ENCODE measurements around the gene SARNP.
"Not testable (repeated sequence)": the region's sequence is repeated elsewhere in the genome, so short reads cannot be mapped to it uniquely, and the experiment has no call there.

SARNP gene

DNA sequence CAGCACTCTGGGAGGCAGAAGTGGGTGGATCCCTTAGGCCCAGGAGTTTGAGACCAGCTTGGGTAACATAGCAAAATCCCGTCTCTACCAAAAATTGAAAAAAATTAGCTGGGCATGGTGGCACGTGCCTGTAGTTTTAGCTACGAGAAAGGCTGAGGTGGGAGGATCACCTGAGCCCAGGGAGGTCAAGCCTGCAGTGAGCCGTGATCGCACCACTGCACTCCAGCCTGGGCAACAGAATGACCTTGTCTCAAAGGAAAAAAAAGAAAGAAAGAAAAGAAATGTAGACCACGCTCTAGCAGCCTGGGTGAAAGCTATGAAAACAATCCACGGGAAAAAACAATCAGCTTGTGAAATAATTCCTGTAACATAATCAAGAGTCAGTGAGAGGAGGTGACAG lies 29.0 kb downstream of the SARNP start:
- DNase-seq = no peak

DNA sequence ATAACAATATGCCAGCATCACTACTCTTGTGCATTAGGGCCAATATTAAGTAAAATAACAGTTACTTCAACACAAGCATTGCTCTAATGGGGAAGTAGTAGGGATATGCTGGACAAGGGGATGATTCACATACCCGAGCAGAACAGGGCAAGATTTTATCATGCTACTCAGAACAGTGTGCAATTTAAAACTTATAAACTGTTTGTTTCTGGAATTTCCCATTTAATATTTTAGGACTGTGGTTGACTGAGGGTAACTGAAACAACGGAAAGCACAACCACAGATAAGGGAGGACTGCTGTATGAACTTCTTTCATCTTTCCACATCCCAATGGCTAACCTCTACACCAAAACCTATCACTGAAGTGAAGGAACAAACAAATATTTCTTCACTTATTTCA lies 36.8 kb downstream of the SARNP start:
- no peak for DNase-seq

DNA sequence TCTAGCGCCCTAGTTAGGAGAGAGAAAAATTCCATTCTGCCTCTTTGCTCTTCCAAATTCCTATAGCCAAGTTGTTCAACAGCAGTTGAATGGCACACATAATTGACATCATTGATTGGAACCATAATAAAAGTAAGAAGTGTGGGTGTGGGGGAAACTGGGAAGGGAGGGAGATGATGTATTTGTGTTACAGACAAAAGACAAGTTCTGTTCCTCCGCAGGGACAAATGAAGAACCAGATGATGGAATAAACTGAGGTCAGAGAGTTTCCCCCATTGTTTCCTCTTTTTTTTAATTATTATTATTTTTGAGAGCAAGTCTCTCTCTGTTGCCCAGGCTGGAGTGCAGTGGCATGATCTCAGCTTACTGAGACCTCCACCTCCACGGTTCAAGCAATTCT lies 39.7 kb downstream of the SARNP start:
- no peak for DNase-seq

DNA sequence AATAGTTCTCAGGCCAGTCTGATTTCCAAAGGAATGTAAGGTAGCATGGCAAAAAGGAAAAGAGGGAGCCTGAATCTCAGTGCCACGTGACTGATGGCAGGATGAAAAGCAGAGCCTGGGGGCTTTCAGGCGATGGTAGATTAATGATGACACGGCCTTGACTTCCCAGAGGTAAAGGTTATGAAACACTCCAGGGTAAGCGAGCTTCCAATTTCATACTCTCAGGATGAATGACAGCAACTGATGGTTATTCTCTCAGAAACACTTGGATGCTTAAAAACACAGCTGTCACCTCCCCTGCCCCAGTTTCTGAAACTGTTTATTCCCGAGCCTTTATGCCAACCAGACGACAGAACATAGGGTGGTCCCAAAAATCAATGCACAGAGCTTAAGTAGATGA lies 45.8 kb downstream of the SARNP start:
- DNase-seq = no peak

DNA sequence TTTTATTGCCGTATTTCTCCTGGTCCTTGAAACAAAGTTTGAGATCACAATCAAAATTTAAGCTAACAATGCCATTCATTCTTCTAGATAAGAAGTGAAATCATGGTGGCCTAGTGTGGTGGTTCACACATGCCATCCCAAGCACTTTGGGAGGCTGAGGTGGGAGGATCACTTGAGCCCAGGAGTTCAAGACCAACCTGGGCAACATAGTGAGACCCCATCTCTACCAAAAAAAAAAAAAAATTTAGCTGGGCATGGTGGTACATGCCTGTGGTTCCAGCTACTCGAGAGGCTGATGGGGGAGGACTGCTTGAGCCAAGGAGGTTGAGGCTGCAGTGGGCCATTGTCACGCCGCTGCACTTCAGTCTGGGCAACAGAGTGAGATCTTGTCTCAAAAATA lies 50.4 kb downstream of the SARNP start:
- DNase-seq = no peak

DNA sequence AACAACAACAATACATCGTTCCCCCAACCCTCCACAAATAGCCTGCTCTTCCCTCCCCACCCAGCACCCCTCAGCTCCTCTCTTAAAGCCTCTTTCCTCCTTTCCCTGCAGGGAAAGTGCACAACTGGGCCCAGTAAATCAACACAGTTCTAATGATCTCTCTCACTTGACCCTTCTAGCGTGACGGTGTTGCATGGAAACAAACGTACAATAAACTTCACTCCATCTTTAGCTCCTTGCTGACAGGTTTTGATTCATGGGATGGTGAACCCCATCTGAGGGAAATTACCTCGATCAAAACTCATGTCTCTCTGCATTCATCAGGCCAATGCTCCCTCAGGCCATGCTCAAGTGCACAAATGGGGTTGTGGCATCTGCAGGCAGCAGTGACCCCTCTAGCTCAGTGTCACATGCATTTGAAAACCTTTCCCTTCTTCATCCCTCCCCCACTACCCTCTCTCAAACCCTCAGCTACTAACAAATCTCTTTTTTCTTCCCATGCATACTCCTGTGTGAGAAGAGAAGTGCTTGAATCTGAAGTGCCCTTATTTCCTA lies 51.7 kb downstream of the SARNP start:
- DNase-seq = no peak

DNA sequence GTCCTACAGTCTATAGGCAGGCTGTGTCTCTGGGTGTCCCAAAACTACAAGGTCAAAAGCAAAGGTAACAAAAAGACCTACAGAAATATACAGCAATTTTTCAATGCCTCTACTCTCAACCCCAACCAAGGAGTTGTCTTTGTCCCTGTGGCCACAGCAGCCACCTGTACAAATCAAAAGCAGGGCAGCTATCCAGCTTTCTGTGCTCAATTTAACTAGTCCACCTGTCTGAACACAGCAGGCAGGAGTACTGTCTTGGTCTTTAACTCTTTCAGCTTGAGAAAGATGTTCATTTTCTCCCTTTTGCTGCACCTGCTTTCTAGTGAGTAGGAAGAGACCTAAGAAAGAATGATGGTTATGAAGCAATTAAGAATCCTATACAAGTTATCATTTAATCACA lies 54.9 kb downstream of the SARNP start:
- no peak for DNase-seq

DNA sequence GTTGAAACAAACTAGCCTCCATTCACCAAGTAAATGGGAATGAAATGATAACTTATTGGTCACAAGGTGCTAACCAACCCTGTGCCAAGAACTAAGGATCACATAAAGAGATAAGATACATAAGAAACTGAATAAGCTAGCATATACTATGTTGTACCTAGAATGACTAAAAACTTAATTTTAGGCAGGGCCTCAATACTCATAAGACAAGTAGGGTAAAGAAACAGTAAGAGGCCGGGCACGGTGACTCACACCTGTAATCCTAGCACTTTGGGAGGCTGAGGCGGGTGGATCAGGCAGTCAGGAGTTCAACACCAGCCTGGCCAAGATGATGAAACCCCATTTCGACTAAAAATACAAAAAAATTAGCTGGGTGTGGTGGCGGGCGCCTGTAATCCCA lies 56.9 kb downstream of the SARNP start:
- DNase-seq = no peak

DNA sequence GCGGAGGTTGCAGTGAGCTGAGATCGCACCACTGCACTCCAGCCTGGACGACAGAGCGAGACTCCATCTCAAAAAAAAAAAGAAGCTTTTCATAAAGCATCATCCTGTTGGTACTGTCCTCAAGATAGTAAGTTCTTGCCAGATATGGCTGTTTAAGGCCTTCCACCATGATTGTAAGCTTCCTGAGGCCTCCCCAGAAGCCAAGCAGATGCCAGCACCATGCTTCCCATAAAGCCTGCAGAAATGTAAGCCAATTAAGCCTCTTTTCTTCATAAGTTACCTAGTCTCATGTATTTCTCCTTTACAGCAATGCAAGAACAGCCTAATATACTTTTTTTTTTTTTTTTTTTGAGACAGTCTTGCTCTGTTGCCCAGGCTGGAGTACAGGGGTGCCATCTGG lies 58.9 kb downstream of the SARNP start:
- DNase-seq = not testable (repeated sequence)

DNA sequence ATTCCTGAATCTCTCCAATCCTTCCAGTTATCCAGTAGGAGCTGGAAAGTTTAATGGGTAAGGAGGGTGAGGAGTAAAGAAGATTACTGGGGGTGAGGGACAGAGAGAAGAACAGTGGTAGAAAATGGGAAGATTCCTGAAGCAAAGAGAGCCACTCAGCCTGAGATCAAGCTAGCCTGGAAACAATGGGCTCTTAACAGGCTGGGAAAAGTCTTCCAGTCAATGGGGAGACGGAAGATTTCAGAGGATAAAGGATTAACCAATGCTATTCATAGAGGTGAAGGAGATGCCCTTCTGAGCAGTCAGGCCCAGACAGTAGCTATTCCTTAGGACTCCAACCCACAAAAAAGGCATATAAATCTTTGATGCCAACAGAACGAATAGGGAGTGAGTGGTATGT lies 59.8 kb downstream of the SARNP start:
- DNase-seq = no peak

DNA sequence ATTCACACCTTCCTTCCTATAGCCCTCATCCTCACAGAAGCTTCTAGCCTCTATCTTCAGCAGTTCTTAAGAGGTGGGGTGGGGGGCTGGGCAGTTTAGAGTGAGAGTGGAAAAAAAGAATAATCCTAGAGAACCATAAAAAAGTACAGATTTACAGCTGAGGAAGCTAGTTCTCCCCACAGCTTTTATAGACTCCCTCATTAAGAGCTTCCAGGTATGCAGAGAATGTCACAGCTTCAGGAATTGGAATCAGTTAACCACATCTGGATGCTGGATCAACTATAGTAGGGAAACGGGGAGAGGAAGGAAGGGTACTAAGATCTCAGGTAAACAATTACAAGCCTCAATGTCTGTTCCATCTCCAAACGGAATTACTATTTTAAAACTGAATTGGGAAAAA lies 62.3 kb downstream of the SARNP start:
- DNase-seq = no peak

DNA sequence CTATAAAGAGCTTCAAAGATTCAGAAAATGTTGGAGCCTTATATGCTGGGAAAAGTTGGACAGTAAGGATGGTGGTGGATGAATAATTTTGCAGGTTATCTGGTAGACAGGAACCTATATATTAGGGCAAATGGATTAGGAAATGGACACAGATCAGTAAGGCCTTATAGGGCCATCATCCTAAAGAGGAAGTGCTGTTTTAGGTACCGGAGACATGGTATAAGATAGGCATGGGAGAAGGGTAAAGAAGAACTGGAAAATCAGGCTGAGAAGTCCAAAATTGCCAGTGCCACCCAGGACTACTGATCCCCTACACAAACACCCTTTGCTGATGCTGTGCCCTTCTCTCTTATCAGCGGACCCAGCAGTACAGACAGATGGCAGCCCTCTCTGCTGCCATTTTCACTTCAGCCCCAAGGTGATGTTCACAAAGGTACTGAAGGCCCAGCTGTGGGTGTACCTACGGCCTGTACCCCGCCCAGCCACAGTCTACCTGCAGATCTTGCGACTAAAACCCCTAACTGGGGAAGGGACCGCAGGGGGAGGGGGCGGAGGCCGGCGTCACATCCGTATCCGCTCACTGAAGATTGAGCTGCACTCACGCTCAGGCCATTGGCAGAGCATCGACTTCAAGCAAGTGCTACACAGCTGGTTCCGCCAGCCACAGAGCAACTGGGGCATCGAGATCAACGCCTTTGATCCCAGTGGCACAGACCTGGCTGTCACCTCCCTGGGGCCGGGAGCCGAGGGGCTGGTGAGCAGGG lies 69.1 kb downstream of the SARNP start:
- DNase-seq = no peak

DNA sequence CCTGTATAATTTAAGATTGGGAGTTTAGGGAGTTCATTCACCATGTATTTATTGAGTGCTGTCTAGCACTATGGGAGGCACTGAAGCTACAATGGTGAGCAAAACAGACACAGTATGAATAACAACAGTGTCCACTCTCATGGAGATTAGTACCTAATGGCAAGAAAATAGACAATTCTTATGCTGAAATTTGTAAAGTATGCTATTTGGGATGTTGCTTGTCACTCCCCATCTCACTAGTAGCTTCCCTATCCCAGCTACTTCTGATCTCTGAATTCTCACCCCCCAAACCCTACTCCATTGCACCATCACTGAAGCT lies 70.7 kb downstream of the SARNP start:
- DNase-seq = no peak

DNA sequence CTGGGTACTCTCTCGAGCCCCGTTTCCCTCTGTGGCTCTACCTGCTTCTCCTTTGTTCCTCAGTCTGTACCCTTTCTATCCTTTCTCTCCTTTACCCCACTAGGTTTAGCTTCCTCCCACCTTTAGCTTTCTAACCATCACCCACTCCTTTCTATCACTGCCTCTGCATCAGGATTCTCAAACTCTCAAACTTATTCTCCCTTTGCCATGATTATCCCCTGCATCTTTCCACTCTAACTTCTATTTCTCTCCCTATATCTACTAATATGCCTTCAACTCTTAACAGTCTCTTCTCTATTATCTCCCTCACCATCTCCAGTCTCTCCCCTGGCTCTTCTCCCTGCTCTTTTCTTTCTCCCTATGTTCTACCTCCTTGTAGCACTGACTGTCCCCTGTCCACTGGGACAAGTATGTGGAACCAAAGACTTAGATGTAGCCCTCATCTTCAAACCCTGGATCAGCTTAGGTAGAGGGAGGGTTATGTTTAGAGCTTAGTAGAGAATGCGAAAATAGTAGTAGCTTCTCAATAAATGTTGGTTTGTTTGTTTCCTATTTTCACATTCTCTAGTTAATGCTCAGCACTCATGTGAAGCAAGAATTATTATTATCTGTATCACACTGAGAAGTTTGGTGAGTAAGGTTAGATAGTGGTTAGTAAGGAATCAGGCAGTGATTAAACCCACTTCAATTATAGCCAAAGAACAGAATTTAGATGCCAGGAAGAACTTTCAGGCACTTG lies 71.2 kb downstream of the SARNP start:
- DNase-seq = no peak

DNA sequence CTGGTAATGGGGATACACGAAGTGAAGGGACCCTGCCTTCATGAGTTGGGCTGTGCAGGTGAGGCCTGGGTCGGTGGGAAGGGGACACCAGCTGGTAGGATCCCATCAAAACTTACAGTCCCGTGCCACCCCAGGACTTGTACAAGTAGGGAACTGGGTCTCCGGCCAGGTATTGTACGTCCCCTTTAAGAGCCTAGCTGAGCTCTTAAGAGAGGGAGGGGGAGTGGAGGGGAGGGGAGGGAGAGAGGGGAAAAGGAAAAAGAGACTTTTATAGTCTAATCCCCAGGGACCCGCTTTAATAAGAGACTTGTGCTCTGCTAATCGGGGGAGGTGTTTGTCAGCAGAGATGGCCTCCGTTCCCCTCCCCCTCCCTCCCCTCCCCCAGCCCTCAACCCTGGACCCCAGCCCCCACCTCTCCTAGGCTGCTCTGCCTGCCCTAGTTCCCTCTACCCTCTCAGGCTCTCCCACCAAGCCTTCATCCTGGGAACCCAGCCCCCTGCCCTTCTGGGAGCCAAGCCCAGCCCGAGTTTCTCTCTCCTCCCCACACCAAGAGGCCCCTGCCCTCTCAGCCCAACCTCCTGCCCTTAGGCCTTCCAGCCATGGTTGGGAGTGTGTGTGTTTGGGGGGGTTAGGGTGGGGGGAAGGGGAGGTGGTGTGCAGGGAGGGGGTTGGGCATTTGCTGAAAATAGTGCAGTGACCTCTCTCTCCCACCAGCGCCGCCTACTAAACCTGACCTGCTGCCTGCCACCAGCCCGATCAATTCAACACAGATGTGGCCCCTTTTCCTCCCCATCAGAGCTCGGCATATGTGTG lies 72.0 kb downstream of the SARNP start:
- no peak for DNase-seq

DNA sequence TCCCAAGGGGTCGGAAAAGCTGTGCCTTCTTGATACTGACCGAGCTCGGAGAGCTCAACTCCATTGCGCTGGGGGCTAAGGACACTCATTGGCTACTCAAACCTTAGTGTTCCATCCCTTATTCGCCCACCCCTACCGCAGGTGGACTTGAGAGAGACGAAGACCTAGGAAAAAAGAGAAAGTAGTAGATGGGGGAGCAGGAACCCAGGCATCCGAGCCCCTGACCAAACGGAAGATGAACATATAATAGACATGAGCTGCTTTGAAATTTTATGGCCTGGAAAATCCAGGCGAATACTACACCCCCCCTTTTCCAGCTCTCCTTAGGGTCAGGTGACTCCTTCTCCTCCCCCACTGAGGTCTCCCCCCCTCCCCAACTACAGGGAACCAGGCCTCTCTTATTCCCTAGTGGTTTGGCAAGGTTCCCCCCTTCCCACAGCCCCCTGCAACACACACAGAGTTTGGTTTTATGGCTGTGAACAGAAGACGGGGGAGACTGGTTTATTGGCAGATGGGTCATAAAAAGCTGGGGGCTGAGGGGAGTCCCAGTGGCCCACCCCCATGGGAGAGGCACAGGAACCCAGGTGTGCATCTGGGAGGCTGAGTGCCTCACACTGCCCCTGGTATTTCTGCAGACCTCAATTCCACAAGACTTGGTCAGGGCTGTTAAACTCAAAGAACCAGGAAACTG lies 73.0 kb downstream of the SARNP start:
- no peak for DNase-seq

DNA sequence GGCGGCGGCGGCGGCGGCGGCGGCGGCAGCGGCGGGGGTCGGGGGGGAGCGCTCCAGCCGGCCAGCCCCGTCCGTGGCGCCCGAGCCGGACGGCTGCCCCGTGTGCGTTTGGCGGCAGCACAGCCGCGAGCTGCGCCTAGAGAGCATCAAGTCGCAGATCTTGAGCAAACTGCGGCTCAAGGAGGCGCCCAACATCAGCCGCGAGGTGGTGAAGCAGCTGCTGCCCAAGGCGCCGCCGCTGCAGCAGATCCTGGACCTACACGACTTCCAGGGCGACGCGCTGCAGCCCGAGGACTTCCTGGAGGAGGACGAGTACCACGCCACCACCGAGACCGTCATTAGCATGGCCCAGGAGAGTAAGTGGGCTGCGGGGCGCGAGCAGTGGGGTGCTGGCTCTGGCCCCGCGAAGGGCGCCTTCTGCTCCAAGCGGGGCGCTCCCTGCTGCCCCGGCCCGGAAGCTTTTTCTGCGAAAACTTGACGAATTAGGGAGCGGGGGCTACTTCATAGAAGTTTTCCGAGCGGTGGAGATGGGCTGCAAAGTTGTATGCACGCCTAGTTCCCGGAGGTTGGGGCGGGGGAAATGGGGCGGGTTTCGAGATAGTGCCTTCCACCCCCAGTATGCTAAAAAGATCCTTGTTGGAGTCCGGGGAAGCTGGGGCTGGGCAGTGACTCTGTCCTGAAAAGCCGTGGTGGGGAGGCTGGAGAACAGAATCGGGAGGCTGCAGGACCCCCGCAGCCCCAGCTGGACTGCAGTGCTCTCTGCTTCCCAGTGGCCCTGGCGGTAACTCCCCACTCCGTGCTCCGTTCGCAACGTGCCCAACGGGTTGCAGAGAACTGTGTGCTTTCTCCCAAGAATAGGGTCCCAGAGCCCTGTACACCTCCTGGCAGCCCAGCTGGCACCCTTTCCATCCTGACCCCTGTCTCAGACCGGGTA lies 73.9 kb downstream of the SARNP start:
- peak; percentile 48 for DNase-seq

DNA sequence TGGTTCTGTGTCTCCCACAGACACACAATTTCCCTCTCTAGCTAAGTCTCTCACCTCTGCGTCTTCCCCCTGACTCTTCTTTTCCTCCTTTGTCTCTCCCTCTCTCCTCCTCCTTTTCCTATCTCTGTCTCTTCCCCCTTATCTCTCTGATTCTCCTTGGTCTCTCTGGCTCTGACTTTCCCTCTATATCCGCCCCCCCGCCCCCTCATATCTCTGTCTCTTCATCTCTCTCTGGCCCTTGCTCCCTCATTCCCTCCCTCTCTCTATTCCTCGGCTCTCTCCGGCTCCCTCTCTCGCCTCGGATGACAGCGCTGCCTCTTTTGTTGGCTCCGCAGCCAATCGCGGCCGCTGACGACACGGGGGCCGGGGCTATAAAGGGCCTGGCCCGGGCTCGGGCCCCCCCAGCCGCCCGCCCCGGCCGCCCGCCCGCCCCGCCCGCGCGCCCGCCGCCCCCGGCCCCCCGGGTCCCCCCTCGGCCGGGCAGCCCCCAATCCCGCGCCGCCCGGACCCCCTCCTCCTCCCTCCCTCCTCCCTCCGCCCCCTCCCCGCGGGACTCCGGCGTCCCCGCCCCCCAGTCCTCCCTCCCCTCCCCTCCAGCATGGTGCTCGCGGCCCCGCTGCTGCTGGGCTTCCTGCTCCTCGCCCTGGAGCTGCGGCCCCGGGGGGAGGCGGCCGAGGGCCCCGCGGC lies 74.7 kb downstream of the SARNP start, which contains the start of gene GDF11:
Gene GDF11, plus strand, starts transcription at position 404 of the 687 bp plus-strand sequence. Its CDS starts 195 bp downstream, at position 599.
- DNase-seq = peak; percentile 48

DNA sequence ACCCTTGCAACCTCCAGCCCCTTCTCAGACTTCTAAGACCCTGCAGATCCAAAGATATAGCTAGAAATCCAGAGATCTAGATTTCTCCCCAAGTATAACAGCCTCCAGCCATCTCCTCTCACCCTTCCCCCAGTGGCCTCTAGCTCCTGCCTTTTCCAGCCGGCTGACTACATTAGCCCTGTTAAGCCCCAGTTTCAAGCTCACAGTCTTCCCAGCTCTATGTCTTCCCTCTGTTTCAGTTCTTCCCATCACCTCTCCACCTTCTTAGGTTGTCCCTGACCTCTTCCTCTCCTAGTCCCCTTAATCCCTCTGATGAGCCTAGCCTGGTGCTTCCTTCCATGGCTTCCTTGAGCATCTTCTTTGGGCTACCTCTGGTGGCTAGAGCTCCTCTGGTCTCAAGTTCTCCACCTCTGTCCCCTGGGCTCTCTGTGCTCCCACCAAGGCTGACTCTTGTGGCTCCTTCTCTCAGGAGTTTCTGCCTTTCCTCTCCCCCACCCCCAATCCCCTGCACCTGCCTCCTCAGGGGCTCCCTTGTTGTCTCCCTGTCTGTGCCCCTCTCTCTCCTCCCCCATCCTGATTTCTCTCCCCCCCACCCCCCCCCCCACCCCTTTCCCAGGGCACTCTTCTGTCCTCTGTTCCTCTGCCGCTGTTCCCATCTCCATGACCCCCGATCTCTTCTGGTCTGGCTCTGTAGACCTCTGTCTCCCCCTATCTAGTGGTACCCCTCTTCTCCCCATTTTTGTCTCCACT lies 75.4 kb downstream of the SARNP start:
- no peak for DNase-seq

DNA sequence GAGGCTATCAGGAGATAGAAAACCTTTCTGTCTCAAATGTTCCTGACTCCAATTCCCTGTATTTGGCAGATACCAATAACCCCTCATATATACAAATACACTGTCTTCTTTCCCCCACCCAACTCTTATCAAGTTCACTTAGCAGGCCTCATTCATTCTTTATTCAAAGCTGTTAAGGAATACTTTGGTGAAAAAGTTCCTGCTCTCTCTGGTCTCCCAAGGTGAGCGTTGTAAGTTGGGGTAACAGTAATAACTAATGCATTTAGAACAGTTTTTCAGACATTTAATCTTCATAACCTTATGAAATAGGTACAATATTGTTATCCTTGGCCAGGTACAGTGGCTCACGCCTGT lies 78.5 kb downstream of the SARNP start:
- no peak for DNase-seq

Measured in kidney glomerular epithelial cell (primary cell).